ENCODE results near the gene PTGFR. TPM values are rescaled to one million over a fixed set of nuclear protein-coding genes. Genes with fewer than 3 reads are reported as not detected.

PTGFR gene
- total and polyA plus RNA-seq, 4 donors: 0.05 to 0.67 (median 0.40) TPM

- no peak for DNase-seq (ENCODE audit: low spot score)
- H3K4me3 ChIP-seq (ENCODE audit: low read depth in 1 of 3, low read length in 3 of 3): no peak overlapping the region
- peaks cover 0 to 17% (median 13%) of the 10 kb centered on the region in 4 donors for H3K4me1 ChIP-seq (ENCODE audit: control insufficient read depth in 4 of 4, insufficient read depth in 4 of 4, low read length in 3 of 4)
- TF ChIP-seq CTCF (IDR thresholded peaks at IDR 0.05; ENCODE audit: low read depth, low read length, missing input control): no peak
- no peak for TF ChIP-seq REST (IDR thresholded peaks at IDR 0.05)
- no peak for TF ChIP-seq YY1 (IDR thresholded peaks at IDR 0.05)
- no peak for TF ChIP-seq EGR1 (IDR thresholded peaks at IDR 0.05; ENCODE audit: low read depth in 2 of 2)
- TF ChIP-seq ATF3 (IDR thresholded peaks at IDR 0.05): no peak
- no peak for TF ChIP-seq TAF1 (conservative IDR thresholded peaks at IDR 0.05)
- TF ChIP-seq FOXA2 (IDR thresholded peaks at IDR 0.05): no peak
- no peak for TF ChIP-seq JUND (IDR thresholded peaks at IDR 0.05)
- no peak for TF ChIP-seq GABPA (IDR thresholded peaks at IDR 0.05 in 1 of 2, conservative IDR thresholded peaks at IDR 0.05 in 1 of 2)
- TF ChIP-seq HNF4G (IDR thresholded peaks at IDR 0.05): no peak
- no peak for TF ChIP-seq HNF4A (conservative IDR thresholded peaks at IDR 0.05)
- WGBS: 87% methylated on average over 12 of the region's 12 CpGs
- no peaks in the 10 kb centered on the region for H3K27me3 ChIP-seq (ENCODE audit: control insufficient read depth in 4 of 4, insufficient read depth in 4 of 4, low read length in 3 of 4)
- no peaks in the 10 kb centered on the region for H3K9me3 ChIP-seq (ENCODE audit: control insufficient read depth in 4 of 4, low read length in 3 of 4)
- no peak overlapping the region for H3K9ac ChIP-seq (ENCODE audit: low read depth in 1 of 2, low read length in 2 of 2)
- H3K36me3 ChIP-seq (ENCODE audit: control insufficient read depth in 4 of 4, insufficient read depth in 3 of 4, low read depth in 1 of 4, low read length in 3 of 4): no peaks in the 10 kb centered on the region
- no peak overlapping the region for H3K27ac ChIP-seq (ENCODE audit: low read depth in 1 of 2, low read length in 2 of 2)
These were observed 1.7 kb downstream of the PTGFR start for GRCh38 chr1:78492386-78492950.

GRCh38 chr1:78493451-78493850, 2.7 kb downstream of the PTGFR start:
- WGBS: 87% methylated on average over 1 of the region's 1 CpG

More at GRCh38 chr1:78493451-78493850, 2.7 kb downstream of the PTGFR start:
- no peak overlapping the region for H3K27ac ChIP-seq (ENCODE audit: low read depth in 1 of 2, low read length in 2 of 2)
- H3K4me3 ChIP-seq (ENCODE audit: low read depth in 1 of 3, low read length in 3 of 3): no peak overlapping the region
- no peak for TF ChIP-seq ZBTB33 (IDR thresholded peaks at IDR 0.05)
- TF ChIP-seq EGR1 (IDR thresholded peaks at IDR 0.05; ENCODE audit: low read depth in 2 of 2): no peak
- DNase-seq (ENCODE audit: low spot score): no peak
- no peaks in the 10 kb centered on the region for H3K27me3 ChIP-seq (ENCODE audit: control insufficient read depth in 4 of 4, insufficient read depth in 4 of 4, low read length in 3 of 4)
- no peaks in the 10 kb centered on the region for H3K9me3 ChIP-seq (ENCODE audit: control insufficient read depth in 4 of 4, low read length in 3 of 4)
- H3K4me1 ChIP-seq (ENCODE audit: control insufficient read depth in 4 of 4, insufficient read depth in 4 of 4, low read length in 3 of 4): peaks cover 0 to 17% (median 13%) of the 10 kb centered on the region in 4 donors
- H3K36me3 ChIP-seq (ENCODE audit: control insufficient read depth in 4 of 4, insufficient read depth in 3 of 4, low read depth in 1 of 4, low read length in 3 of 4): no peaks in the 10 kb centered on the region
- H3K9ac ChIP-seq (ENCODE audit: low read depth in 1 of 2, low read length in 2 of 2): no peak overlapping the region
